PC-9 (cell line): ENCODE data around the gene ARHGEF28. TPM values are rescaled to one million over a fixed set of nuclear protein-coding genes. Genes with fewer than 3 reads are reported as not detected.

ENCODE experiments used
- BruUV-seq: library from RNA; stranded (reverse); fragments of 400-500 nt; replicated peaks from 2 replicates; lab custom pipeline; 2021; lab: Mats Ljungman, UMichigan
- CTCF ChIA-PET: fragments of 300-600 bp; sonication (Branson Sonifier 250); formaldehyde crosslinking; loops from one replicate; lab custom pipeline; 2022; ENCODE audit warnings: antibody characterized with exemption; lab: Charles Lee
- POLR2A ChIA-PET: fragments of 300-600 bp; sonication (Branson Sonifier 250); formaldehyde crosslinking; loops from one replicate; lab custom pipeline; 2022; ENCODE audit warnings: antibody characterized with exemption; ENCODE audit not compliant: unreplicated experiment; lab: Charles Lee
- DNase-seq, 2 experiments: peaks; one replicate each; pipeline versions ENCODE4 v3.0.0 to v3.0.0-alpha.2; 2015 to 2022; ENCODE audit warnings: mixed read lengths in 1 of 2
- H2AFZ ChIP-seq: fragments of 200-600 bp; sonication (generic); 2 replicates; pipeline ENCODE4 v1.8.1; 2017; ENCODE audit warnings: antibody characterized with exemption
- H3F3A ChIP-seq: fragments of 200-600 bp; sonication (generic); 2 replicates; pipeline ENCODE4 v1.8.1; 2017; ENCODE audit warnings: antibody characterized with exemption, mild to moderate bottlenecking, low read depth; ENCODE audit not compliant: insufficient read depth
- H3K27ac ChIP-seq: fragments of 200-600 bp; sonication (generic); 2 replicates; pipeline ENCODE4 v1.6.1; 2016; ENCODE audit warnings: mixed run types
- H3K27me3 ChIP-seq: fragments of 200-600 bp; sonication (generic); 2 replicates; pipeline ENCODE4 v1.6.1; 2016; ENCODE audit warnings: low read depth, mixed run types; ENCODE audit not compliant: insufficient read depth
- H3K36me3 ChIP-seq: fragments of 200-600 bp; sonication (generic); 2 replicates; pipeline ENCODE4 v1.6.1; 2016; ENCODE audit warnings: low read depth, mixed run types
- H3K4me1 ChIP-seq: fragments of 200-600 bp; sonication (generic); replicated peaks from 2 replicates; pipeline ENCODE4 v1.6.1; 2016; ENCODE audit warnings: mixed run types; ENCODE audit not compliant: insufficient read depth
- H3K4me2 ChIP-seq: fragments of 200-600 bp; sonication (generic); 2 replicates; pipeline ENCODE4 v1.6.1; 2017; ENCODE audit warnings: mixed run types
- H3K4me3 ChIP-seq: fragments of 200-600 bp; sonication (generic); 2 replicates; pipeline ENCODE4 v1.6.1; 2016; ENCODE audit warnings: mixed run types
- H3K79me2 ChIP-seq: fragments of 200-600 bp; sonication (generic); 2 replicates; pipeline ENCODE4 v1.6.1; 2017; ENCODE audit warnings: low read depth, mixed run types
- H3K9me2 ChIP-seq: fragments of 200-600 bp; sonication (generic); 2 replicates; pipeline ENCODE4 v1.8.1; 2017; ENCODE audit warnings: mild to moderate bottlenecking; ENCODE audit not compliant: insufficient read depth
- H3K9me3 ChIP-seq: fragments of 200-600 bp; sonication (generic); 2 replicates; pipeline ENCODE4 v1.8.1; 2016; ENCODE audit warnings: low read depth; ENCODE audit not compliant: insufficient read depth
- H4K20me1 ChIP-seq: fragments of 200-600 bp; sonication (generic); 2 replicates; pipeline ENCODE4 v1.8.1; 2017; ENCODE audit not compliant: insufficient read depth
- EZH2 ChIP-seq: fragments of 200-600 bp; sonication (generic); IDR thresholded peaks from 2 replicates; pipeline ENCODE4 v1.8.0; 2017; ENCODE audit warnings: antibody characterized with exemption, low read depth
- intact Hi-C: fragments of 100-400 bp; cut with micrococcal nuclease; formaldehyde crosslinking; loops from one replicate; pipeline ENCODE4 v1.10.0; 2022; ENCODE audit not compliant: unreplicated experiment
- total RNA-seq: library from RNA; stranded (reverse); gene quantifications from 2 replicates; pipeline ENCODE4 v1.2.3, GENCODE V29; 2021
- TF ChIP-seq, protein P1 (sequence below): fragments of 200-600 bp; sonication (generic); conservative IDR thresholded peaks from 2 replicates; pipeline ENCODE4 v1.6.1; 2017; ENCODE audit warnings: mixed run types, antibody characterized with exemption, mild to moderate bottlenecking, moderate library complexity

ARHGEF28 gene
- total RNA-seq, 1 experiment from 2014 or later = 77.5 TPM

DNA sequence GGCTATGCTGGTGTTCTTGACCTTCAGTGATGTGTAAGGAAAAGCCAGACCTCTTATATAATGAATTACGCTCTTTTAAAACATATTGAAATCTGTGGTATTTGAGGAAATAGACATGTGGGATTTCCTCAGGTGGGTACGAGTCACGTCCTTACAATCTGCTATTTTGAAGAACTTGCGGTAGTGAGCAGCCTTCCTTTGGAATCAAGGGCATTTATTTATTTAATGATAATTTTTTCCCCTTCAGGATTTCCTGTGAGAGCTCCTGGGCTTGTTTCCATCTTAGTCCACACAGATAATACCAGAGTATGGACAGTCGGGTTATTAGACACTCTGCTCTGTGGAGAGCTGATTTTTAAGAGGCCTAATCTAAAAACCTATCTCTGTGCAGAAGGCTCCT is 167.9 kb downstream of the ARHGEF28 start:
- no peaks in the 10 kb centered on the region for H3K79me2 ChIP-seq
- no peaks in the 10 kb centered on the region for H4K20me1 ChIP-seq
- no peak overlapping the region for H3K4me3 ChIP-seq
- no peak for TF ChIP-seq EZH2
- H3K36me3 ChIP-seq = peaks cover 16% of the 10 kb centered on the region
- ChIA-PET CTCF (interaction anchor here (0.8 to 1.0 kb wide), 3 partner anchors 202 to 271 kb away, joined by 3 to 4 read pairs (median 3); no protein-coding TSS in a partner anchor), POLR2A (no interaction called here)
- no peak overlapping the region for H2AFZ ChIP-seq
- DNase-seq = no peak
- intact Hi-C loops = no loop called here
- H3K9me2 ChIP-seq = no peaks in the 10 kb centered on the region
- no peak overlapping the region for H3K27ac ChIP-seq
- no peaks in the 10 kb centered on the region for H3K9me3 ChIP-seq
- H3F3A ChIP-seq = peaks cover 18% of the 10 kb centered on the region
- no peak overlapping the region for H3K4me2 ChIP-seq
- no TSS peak for BruUV-seq
- no peaks in the 10 kb centered on the region for H3K27me3 ChIP-seq
- H3K4me1 ChIP-seq = peaks cover 12% of the 10 kb centered on the region

DNA sequence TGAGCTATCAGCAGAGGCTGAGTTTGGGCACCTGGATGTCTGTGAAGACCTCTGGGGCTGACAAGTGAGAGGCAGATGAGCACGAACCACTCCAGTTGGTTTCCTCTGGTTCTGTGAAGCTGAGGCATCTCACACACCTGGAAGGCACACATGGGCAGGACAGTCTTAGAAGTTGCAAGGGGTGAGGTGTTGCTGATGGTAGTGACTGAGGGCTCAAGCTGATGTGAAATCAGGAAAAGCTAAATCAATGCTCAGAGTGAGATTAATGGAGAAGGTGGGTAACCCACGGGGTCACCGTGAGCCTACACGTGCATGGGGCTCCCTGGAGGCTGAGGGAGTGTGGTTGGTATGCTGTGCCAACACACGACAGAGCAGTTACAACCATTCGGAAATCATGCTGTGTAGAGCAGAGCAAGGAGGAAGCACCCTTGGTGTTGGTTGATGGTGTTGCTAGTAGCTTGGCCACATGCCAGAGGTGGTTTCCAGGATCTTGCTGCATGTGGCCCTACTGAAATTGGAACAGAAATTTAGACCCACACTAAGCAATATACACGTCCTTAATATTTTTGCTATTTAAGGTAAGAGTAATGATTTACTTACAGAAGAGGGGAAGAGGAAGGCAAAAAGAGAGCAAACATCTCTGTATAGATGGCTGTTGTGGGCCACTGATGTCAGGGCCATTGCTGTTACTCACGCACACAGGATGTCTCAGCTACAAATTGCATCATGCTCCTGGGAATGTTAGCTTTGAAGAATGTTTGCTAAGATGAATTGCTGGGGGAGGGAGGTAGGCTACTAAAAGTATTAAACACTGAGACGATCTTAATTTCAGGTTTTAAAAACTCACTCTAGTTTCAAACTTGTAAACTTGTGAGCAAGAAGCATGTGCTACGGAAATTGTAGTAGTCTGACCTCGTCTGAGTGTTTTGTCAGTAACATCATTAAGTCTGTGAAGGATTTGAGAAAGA is 170.5 kb downstream of the ARHGEF28 start:
- no peak overlapping the region for H3K27ac ChIP-seq
- H2AFZ ChIP-seq = no peak overlapping the region
- no peaks in the 10 kb centered on the region for H3K27me3 ChIP-seq
- H4K20me1 ChIP-seq = no peaks in the 10 kb centered on the region
- ChIA-PET POLR2A (interaction anchor here (0.5 to 0.6 kb wide), 2 partner anchors 245 to 738 kb away, joined by 7 read pairs; no protein-coding TSS in a partner anchor), CTCF (no interaction called here)
- H3K4me1 ChIP-seq = peaks cover 12% of the 10 kb centered on the region
- peaks cover 16% of the 10 kb centered on the region for H3K36me3 ChIP-seq
- H3K9me3 ChIP-seq = no peaks in the 10 kb centered on the region
- no TSS peak for BruUV-seq
- peak in 1 of 2 experiments; percentile 38 for DNase-seq
- no peak overlapping the region for H3K4me2 ChIP-seq
- H3F3A ChIP-seq = peaks cover 12% of the 10 kb centered on the region
- no peak overlapping the region for H3K4me3 ChIP-seq
- TF ChIP-seq, protein P1, sequence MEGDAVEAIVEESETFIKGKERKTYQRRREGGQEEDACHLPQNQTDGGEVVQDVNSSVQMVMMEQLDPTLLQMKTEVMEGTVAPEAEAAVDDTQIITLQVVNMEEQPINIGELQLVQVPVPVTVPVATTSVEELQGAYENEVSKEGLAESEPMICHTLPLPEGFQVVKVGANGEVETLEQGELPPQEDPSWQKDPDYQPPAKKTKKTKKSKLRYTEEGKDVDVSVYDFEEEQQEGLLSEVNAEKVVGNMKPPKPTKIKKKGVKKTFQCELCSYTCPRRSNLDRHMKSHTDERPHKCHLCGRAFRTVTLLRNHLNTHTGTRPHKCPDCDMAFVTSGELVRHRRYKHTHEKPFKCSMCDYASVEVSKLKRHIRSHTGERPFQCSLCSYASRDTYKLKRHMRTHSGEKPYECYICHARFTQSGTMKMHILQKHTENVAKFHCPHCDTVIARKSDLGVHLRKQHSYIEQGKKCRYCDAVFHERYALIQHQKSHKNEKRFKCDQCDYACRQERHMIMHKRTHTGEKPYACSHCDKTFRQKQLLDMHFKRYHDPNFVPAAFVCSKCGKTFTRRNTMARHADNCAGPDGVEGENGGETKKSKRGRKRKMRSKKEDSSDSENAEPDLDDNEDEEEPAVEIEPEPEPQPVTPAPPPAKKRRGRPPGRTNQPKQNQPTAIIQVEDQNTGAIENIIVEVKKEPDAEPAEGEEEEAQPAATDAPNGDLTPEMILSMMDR = no peak
- TF ChIP-seq EZH2 = no peak
- H3K79me2 ChIP-seq = no peaks in the 10 kb centered on the region
- H3K9me2 ChIP-seq = no peaks in the 10 kb centered on the region
- intact Hi-C loops = no loop called here

DNA sequence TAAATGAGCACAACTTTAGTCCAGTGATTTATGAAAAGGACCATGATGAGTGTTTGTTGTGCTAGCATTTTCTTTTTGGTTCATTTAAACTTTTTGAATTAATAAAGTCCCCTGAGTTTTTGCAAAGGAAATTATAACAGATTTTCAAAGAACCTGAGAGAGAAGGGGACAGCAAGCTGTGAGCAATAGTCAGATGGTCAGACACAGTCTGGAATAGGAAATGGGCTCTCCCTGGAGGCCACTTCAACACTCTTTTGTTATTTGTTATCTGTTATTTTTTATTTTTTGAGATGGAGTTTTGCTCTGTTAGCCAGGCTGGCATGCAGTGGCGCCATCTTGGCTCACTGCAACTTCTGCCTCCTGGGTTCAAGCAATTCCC is 171.1 kb downstream of the ARHGEF28 start:
- TF ChIP-seq EZH2 = no peak
- H3K36me3 ChIP-seq = peaks cover 16% of the 10 kb centered on the region
- no peak overlapping the region for H3K4me3 ChIP-seq
- H3K4me2 ChIP-seq = no peak overlapping the region
- no peaks in the 10 kb centered on the region for H3K9me2 ChIP-seq
- no peaks in the 10 kb centered on the region for H3K27me3 ChIP-seq
- no peak for DNase-seq
- intact Hi-C loops = no loop called here
- H4K20me1 ChIP-seq = no peaks in the 10 kb centered on the region
- BruUV-seq = no TSS peak
- no peaks in the 10 kb centered on the region for H3K9me3 ChIP-seq
- CTCF ChIA-PET = no interaction called here
- no peak overlapping the region for H3K27ac ChIP-seq
- no peaks in the 10 kb centered on the region for H3K79me2 ChIP-seq
- POLR2A ChIA-PET = no interaction called here
- H3F3A ChIP-seq = peaks cover 12% of the 10 kb centered on the region
- peaks cover 12% of the 10 kb centered on the region for H3K4me1 ChIP-seq
- H2AFZ ChIP-seq = no peak overlapping the region

DNA sequence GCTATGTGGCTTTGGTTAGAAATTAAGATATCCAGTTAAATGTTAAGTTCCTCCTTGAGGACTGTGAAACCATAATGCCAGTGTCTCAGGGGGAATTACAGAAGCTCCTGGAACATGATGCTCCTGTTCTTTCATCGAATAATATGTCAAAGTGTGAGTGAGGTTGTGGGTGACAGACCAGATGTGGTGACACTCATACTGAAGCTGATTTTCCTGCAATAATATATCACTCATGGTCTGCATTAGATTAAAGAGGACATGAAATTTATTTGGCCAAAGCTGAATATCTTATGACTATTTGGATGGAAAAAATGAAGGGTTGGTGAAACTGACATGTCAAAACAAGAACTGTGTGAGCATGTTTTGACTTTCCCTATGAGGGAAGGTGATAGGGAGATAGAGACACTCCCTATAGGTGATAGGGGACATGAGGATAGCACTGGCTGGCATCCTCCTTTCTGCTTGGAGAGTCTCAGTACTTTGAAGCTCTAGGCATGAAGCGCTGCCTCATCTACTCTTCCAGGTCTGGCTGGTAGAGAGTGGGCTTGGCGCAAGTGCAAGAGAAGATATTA is 173.5 kb downstream of the ARHGEF28 start:
- Histone ChIP-seq H3K36me3 (peaks cover 16% of the 10 kb centered on the region), H3K9me3 (no peaks in the 10 kb centered on the region), H3K4me1 (peaks cover 12% of the 10 kb centered on the region), H3K4me3 (no peak overlapping the region), H3F3A (peaks cover 20% of the 10 kb centered on the region), H3K79me2 (no peaks in the 10 kb centered on the region), H3K9me2 (no peaks in the 10 kb centered on the region), H3K27me3 (no peaks in the 10 kb centered on the region), H3K27ac (no peak overlapping the region), H3K4me2 (no peak overlapping the region), H4K20me1 (no peaks in the 10 kb centered on the region), H2AFZ (no peak overlapping the region)
- intact Hi-C loops = no loop called here
- no peak for TF ChIP-seq EZH2
- TF ChIP-seq, protein P1 = no peak
- ChIA-PET CTCF (interaction anchor here (0.6 kb wide), 1 partner anchor 22 kb away, joined by 3 read pairs; no protein-coding TSS in a partner anchor), POLR2A (interaction anchor here (0.6 kb wide), 1 partner anchor 13 kb away, joined by 7 read pairs; no protein-coding TSS in a partner anchor)
- no peak for DNase-seq
- no TSS peak for BruUV-seq
